K562 (cell line): ENCODE data around the gene ZFYVE27. TPM values are rescaled to one million over a fixed set of nuclear protein-coding genes. Genes with fewer than 3 reads are reported as not detected.
A peak's percentile ranks its signal among the peaks of the same experiment; 100 is the strongest.

ENCODE experiments used
- BHLHE40 ChIP-seq: IDR thresholded peaks from 2 replicates; pipeline ENCODE4 v1.6.1; 2011; ENCODE audit warnings: low read length, improper control_type of control experiment
- DDX20 ChIP-seq: fragments of 450-650 bp; IDR thresholded peaks from 2 replicates; pipeline ENCODE4 v1.6.1; 2016; ENCODE audit warnings: missing genetic modification characterization, low read depth, mild to moderate bottlenecking, missing compliant biosample characterization, moderate library complexity
- DIDO1 ChIP-seq: fragments of 450-650 bp; IDR thresholded peaks from 2 replicates; pipeline ENCODE4 v1.6.1; 2016; ENCODE audit warnings: low read depth, missing biosample characterization, missing genetic modification characterization
- ETV6 ChIP-seq, 3 experiments: fragments of 150-350 bp in 1 of 3; sonication (generic) in 1 of 3; formaldehyde crosslinking in 1 of 3; IDR thresholded peaks; 2 replicates each; pipeline versions ENCODE4 v1.6.1 to v1.8.0; 2014 to 2022; ENCODE audit warnings: borderline replicate concordance in 2 of 3, low read depth in 2 of 3, antibody characterized with exemption in 1 of 3, low read length in 1 of 3, mild to moderate bottlenecking in 1 of 3, missing genetic modification reagents in 1 of 3
- HMG20A ChIP-seq: fragments of 450-650 bp; formaldehyde crosslinking; conservative IDR thresholded peaks from 2 replicates; pipeline ENCODE4 v1.4.0; 2020; ENCODE audit warnings: mild to moderate bottlenecking, mixed read lengths
- MYBL2 ChIP-seq, 2 experiments: fragments of 450-650 bp in 1 of 2; sonication (generic) in 1 of 2; formaldehyde crosslinking in 1 of 2; IDR thresholded peaks; 2 replicates each; pipeline versions ENCODE4 v1.6.1 to v1.8.1; 2017 to 2022; ENCODE audit warnings: borderline replicate concordance in 1 of 2, inconsistent platforms in 1 of 2, low read depth in 1 of 2, mild to moderate bottlenecking in 1 of 2, missing genetic modification reagents in 1 of 2, moderate library complexity in 1 of 2
- NFRKB ChIP-seq: fragments of 450-650 bp; IDR thresholded peaks from 2 replicates; pipeline ENCODE4 v1.6.1; 2016; ENCODE audit warnings: low read depth
- NR2C2 ChIP-seq, 2 experiments: fragments of 200-800 bp in 1 of 2; sonication (Bioruptor generic) in 1 of 2; sonication (generic) in 1 of 2; formaldehyde crosslinking in 1 of 2; IDR thresholded peaks; 2 replicates each; pipeline versions ENCODE4 v1.6.1 to v1.8.0; 2016 to 2022; ENCODE audit warnings: mild to moderate bottlenecking in 1 of 2, missing compliant biosample characterization in 1 of 2, missing genetic modification characterization in 1 of 2, missing genetic modification reagents in 1 of 2
- RCOR1 ChIP-seq, 2 experiments: IDR thresholded peaks; 2 replicates each; pipeline ENCODE4 v1.6.1; 2012; ENCODE audit warnings: low read depth in 2 of 2, low read length in 2 of 2, borderline replicate concordance in 1 of 2, improper control_type of control experiment in 1 of 2
- RERE ChIP-seq: sonication (generic); formaldehyde crosslinking; IDR thresholded peaks from 2 replicates; pipeline ENCODE4 v1.8.0; 2023; ENCODE audit warnings: missing genetic modification reagents, mild to moderate bottlenecking, borderline replicate concordance
- U2AF2 ChIP-seq: fragments of 200-400 bp; formaldehyde crosslinking; optimal IDR thresholded peaks from 2 replicates; pipeline ENCODE3; 2017; ENCODE audit warnings: low read depth, mild to moderate bottlenecking, low read length
- ZNF347 ChIP-seq: fragments of 450-650 bp; formaldehyde crosslinking; IDR thresholded peaks from 2 replicates; pipeline ENCODE4 v1.4.0; 2020; ENCODE audit warnings: low read depth, mild to moderate bottlenecking, moderate library complexity
- polyA plus RNA-seq, 8 experiments: library from polyadenylated mRNA; depleted of rRNA in 4 of 8; stranded (reverse) in 5 of 8; unstranded in 3 of 8; fragments of >200 nt; fragmentation: Nextera tagmentation in 2 of 8; fragmentation: Illumina TruSeq in 1 of 8; extraction: Ambion mirVana in 2 of 8; extraction: Trizol in 1 of 8; gene quantifications; 2 replicates each; pipeline versions ENCODE4 v1.2.1 to v1.2.3, GENCODE V29; 2011 to 2014; ENCODE audit warnings: inconsistent platforms in 1 of 8, missing spikeins in 1 of 8
- total RNA-seq, 7 experiments: library from RNA; depleted of rRNA in 6 of 7; stranded (reverse); fragments of >200 nt in 6 of 7; fragmentation: Illumina TruSeq in 2 of 7; extraction: Trizol in 2 of 7; gene quantifications; 2 replicates each; pipeline versions ENCODE4 v1.2.1 to v1.2.3, GENCODE V29; 2011 to 2021; ENCODE audit warnings: low replicate concordance in 1 of 7
- TF ChIP-seq, protein P1 (sequence below): fragments of 250-450 bp; sonication (Bioruptor Pico); IDR thresholded peaks from 2 replicates; pipeline ENCODE4 v1.8.0; 2021; ENCODE audit warnings: moderate library complexity, mild to moderate bottlenecking, inconsistent platforms
- TF ChIP-seq, protein P2 (sequence below): sonication (generic); formaldehyde crosslinking; IDR thresholded peaks from 2 replicates; pipeline ENCODE4 v1.8.0; 2022; ENCODE audit warnings: mild to moderate bottlenecking, missing genetic modification reagents
- TF ChIP-seq, protein P3 (sequence below): conservative IDR thresholded peaks from 2 replicates; pipeline ENCODE4 v1.6.1; 2011; ENCODE audit warnings: low read depth, mild to moderate bottlenecking, low read length; ENCODE audit not compliant: control insufficient read depth
- TF ChIP-seq, protein P4 (sequence below): sonication (generic); formaldehyde crosslinking; IDR thresholded peaks from 2 replicates; pipeline ENCODE4 v1.9.0; 2022; ENCODE audit warnings: mild to moderate bottlenecking, missing genetic modification reagents

The ZFYVE27 gene
- total and polyA plus RNA-seq, 9 of the 15 experiments (the other 6 are each of a cell fraction or from before 2014, with no cell fraction given), result 0.81 to 21.9 (median 15.3) TPM

- TF ChIP-seq NR2C2 (CRISPR knock-in tag; IDR thresholded peaks at IDR 0.05) (0 out of 2 replicates have a peak, but pooled peaks have one; percentile 30), NR2C2 (tag; IDR thresholded peaks at IDR 0.05) (peak; percentile 61), NFRKB (0 out of 2 replicates have a peak, but pooled peaks have one; percentile 46), RCOR1 (IDR thresholded peaks at IDR 0.05; ENCODE audit: borderline replicate concordance in 1 of 2, low read depth in 2 of 2, low read length in 2 of 2) (peak in 1 of 2 experiments; percentile 4; a peak in 1 of 4 replicates), ETV6 (IDR thresholded peaks at IDR 0.05; ENCODE audit: borderline replicate concordance in 1 of 2, low read depth in 2 of 2, low read length in 1 of 2) (no peak), ETV6 (CRISPR knock-in tag; IDR thresholded peaks at IDR 0.05; ENCODE audit: borderline replicate concordance) (no peak), DDX20 (tag) (no peak), HMG20A (CRISPR knock-in tag) (no peak), DIDO1 (no peak), U2AF2 (no peak), MYBL2 (IDR thresholded peaks at IDR 0.05; ENCODE audit: low read depth) (no peak), MYBL2 (CRISPR knock-in tag; IDR thresholded peaks at IDR 0.05; ENCODE audit: borderline replicate concordance) (no peak), ZNF347 (CRISPR knock-in tag) (no peak), RERE (CRISPR knock-in tag) (no peak), BHLHE40 (peak; percentile 54; the same call in 1 of the 2 replicates)
- TF ChIP-seq, protein P1, sequence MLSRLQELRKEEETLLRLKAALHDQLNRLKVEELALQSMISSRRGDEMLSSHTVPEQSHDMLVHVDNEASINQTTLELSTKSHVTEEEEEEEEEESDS, result no peak
- TF ChIP-seq, protein P2, sequence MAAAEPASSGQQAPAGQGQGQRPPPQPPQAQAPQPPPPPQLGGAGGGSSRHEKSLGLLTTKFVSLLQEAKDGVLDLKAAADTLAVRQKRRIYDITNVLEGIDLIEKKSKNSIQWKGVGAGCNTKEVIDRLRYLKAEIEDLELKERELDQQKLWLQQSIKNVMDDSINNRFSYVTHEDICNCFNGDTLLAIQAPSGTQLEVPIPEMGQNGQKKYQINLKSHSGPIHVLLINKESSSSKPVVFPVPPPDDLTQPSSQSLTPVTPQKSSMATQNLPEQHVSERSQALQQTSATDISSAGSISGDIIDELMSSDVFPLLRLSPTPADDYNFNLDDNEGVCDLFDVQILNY (CRISPR knock-in tag), result peak; percentile 76; the same call in 1 of the 2 replicates
- TF ChIP-seq, protein P3, sequence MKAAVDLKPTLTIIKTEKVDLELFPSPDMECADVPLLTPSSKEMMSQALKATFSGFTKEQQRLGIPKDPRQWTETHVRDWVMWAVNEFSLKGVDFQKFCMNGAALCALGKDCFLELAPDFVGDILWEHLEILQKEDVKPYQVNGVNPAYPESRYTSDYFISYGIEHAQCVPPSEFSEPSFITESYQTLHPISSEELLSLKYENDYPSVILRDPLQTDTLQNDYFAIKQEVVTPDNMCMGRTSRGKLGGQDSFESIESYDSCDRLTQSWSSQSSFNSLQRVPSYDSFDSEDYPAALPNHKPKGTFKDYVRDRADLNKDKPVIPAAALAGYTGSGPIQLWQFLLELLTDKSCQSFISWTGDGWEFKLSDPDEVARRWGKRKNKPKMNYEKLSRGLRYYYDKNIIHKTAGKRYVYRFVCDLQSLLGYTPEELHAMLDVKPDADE, result 0 out of 2 replicates have a peak, but pooled peaks have one; percentile 53
- TF ChIP-seq, protein P4, sequence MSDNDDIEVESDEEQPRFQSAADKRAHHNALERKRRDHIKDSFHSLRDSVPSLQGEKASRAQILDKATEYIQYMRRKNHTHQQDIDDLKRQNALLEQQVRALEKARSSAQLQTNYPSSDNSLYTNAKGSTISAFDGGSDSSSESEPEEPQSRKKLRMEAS (CRISPR knock-in tag), result peak; percentile 94
These were observed at the start of gene ZFYVE27 (continued) for GRCh38 chr10:97736902-97737769.
